Measurements from ENCODE around the gene SOX8. TPM values are rescaled to one million over a fixed set of nuclear protein-coding genes. Genes with fewer than 3 reads are reported as not detected.

The SOX8 gene
- total RNA-seq, 1 donor from 2014 or later: 1.2 TPM

DNA sequence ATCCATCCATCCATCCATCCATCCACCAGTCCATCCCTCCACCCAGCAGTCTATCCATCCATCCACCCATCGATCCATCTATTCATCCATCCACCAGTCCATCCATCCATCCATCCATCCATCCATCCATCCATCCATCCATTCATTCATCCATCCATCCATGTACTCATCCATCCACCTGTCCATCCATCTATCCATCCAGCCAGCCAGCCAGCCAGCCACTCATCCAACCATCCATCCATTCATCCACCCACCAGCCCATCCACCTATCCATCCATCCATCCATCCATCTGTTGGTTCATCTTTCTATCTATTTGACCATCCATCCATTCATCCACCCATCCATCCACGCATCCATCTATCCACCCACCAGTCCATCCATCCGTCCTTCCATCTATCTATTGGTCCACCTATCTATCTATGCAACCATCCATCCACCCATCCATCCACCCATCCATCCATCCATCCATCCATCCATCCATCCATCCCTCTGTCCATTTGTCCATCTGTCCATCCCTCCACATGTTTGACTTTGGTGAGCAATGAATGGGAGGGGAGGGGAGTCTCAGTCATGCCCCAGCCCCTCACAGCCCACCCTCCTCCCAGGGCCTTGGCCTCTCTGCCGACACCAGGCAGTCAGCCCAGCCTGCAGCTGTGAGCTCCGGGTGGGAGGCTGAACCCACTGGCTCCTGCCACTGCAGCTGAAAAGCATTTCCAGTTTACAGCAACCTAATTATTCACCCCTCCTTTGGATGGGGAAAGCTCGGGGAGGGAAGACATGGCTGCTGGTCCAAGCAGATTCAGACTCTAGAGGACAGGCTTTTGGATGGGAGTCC, 52.9 kb downstream of the SOX8 start:
- no peak overlapping the region for H3K4me3 Mint-ChIP-seq (ENCODE audit: low read depth)
- H3K27me3 Mint-ChIP-seq (ENCODE audit: low read depth): peaks cover under 1% of the 10 kb centered on the region
- H3K9me3 Mint-ChIP-seq: no peaks in the 10 kb centered on the region
- H3K27ac Mint-ChIP-seq: no peak overlapping the region
- intact Hi-C loops (cut with micrococcal nuclease): no loop called here
- no peaks in the 10 kb centered on the region for H3K4me1 Mint-ChIP-seq (ENCODE audit: low read depth)
- DNase-seq (ENCODE audit: low spot score): no peak
- no peaks in the 10 kb centered on the region for H3K36me3 Mint-ChIP-seq (ENCODE audit: low read depth)

DNA sequence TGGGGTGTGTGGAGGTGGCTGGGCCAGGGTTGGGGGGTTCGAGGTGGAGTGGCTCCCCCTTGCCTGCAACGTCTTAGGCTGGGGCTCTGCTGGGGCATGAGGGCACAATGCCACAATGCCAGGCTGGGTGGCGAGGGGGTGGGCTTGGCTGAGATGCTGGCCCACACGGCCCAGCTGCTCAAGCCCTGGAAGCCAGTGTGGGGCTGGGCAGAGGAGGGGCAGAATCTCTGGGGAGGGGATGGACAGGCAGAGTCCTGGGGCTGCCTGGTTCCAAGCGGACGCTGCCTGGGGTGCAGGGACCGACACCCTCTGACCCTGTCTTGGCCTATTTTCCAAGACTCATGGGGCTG, 53.5 kb downstream of the SOX8 start:
- Mint-ChIP-seq H3K4me1 (ENCODE audit: low read depth) (no peaks in the 10 kb centered on the region), H3K27ac (no peak overlapping the region), H3K4me3 (ENCODE audit: low read depth) (no peak overlapping the region), H3K36me3 (ENCODE audit: low read depth) (no peaks in the 10 kb centered on the region), H3K9me3 (no peaks in the 10 kb centered on the region), H3K27me3 (ENCODE audit: low read depth) (no peaks in the 10 kb centered on the region)
- intact Hi-C loops (cut with micrococcal nuclease): no loop called here
- no peak for DNase-seq (ENCODE audit: low spot score)

- DNase-seq (ENCODE audit: low spot score): no peak
- Mint-ChIP-seq H3K27ac (no peak overlapping the region), H3K9me3 (no peaks in the 10 kb centered on the region), H3K4me3 (ENCODE audit: low read depth) (no peak overlapping the region), H3K4me1 (ENCODE audit: low read depth) (no peaks in the 10 kb centered on the region), H3K27me3 (ENCODE audit: low read depth) (no peaks in the 10 kb centered on the region), H3K36me3 (ENCODE audit: low read depth) (no peaks in the 10 kb centered on the region)
- intact Hi-C loops (cut with micrococcal nuclease): no loop called here
Measured at GRCh38 chr16:1036166-1036565, 54.6 kb downstream of the SOX8 start.

Other genes starting within 250 kb of the SOX8 start
- 42.8 and 43.4 TPM in 2 replicates for gene CIAO3, start 240.8 kb upstream of the SOX8 start, total RNA-seq
- gene MSLN, start 221.0 kb upstream of the SOX8 start, total RNA-seq: not detected in 2 replicates
- gene RPUSD1, start 193.4 kb upstream of the SOX8 start, total RNA-seq: 35.1 and 35.3 TPM in 2 replicates
- gene CHTF18, start 193.2 kb upstream of the SOX8 start, total RNA-seq: 108 and 119 TPM in 2 replicates
- gene GNG13, start 181.0 kb upstream of the SOX8 start, total RNA-seq: not detected in 2 replicates
- gene LMF1, start 10.8 kb upstream of the SOX8 start, total RNA-seq: 14.0 and 14.3 TPM in 2 replicates
- gene SSTR5, start 91.0 kb downstream of the SOX8 start, total RNA-seq: not detected in 2 replicates
- gene C1QTNF8, start 114.5 kb downstream of the SOX8 start, total RNA-seq: not detected in 2 replicates
- 0.09 TPM in 2 replicates for gene CACNA1H, start 171.3 kb downstream of the SOX8 start, total RNA-seq
- gene TPSG1, start 243.5 kb downstream of the SOX8 start, total RNA-seq: not detected in 2 replicates
- not detected in 2 replicates for gene TPSB2, start 248.4 kb downstream of the SOX8 start, total RNA-seq